Neural cell (in vitro differentiated cells): ENCODE data around the gene TMEM117. TPM values are rescaled to one million over a fixed set of nuclear protein-coding genes. Genes with fewer than 3 reads are reported as not detected.

ENCODE experiments used
- H2AFZ ChIP-seq: fragments of 200-600, 300-800 bp; sonication (generic), shearing (Covaris generic); 2 replicates; pipeline ENCODE4 v1.6.0; 2014; ENCODE audit warnings: low read depth, mild to moderate bottlenecking, antibody characterized with exemption, low read length, moderate library complexity
- H3F3A ChIP-seq: fragments of 200-600 bp; shearing (Covaris generic); 2 replicates; pipeline ENCODE4 v1.6.1; 2016; ENCODE audit warnings: mild to moderate bottlenecking, moderate library complexity, mixed read lengths, antibody characterized with exemption, low read length; ENCODE audit not compliant: insufficient read depth, poor library complexity, severe bottlenecking
- H3K27ac ChIP-seq: fragments of 200-600, 300-800 bp; sonication (generic), shearing (Covaris generic); 2 replicates; pipeline ENCODE4 v1.5.1; 2014; ENCODE audit warnings: mild to moderate bottlenecking, low read length, moderate library complexity
- H3K27me3 ChIP-seq: fragments of 300-800, 200-600 bp; sonication (generic), shearing (Covaris generic); 2 replicates; pipeline ENCODE4 v1.6.0; 2014; ENCODE audit warnings: mild to moderate bottlenecking, low read depth, low read length, moderate library complexity; ENCODE audit not compliant: insufficient read depth
- H3K36me3 ChIP-seq: fragments of 300-800, 200-600 bp; sonication (generic), shearing (Covaris generic); 2 replicates; pipeline ENCODE4 v1.5.1; 2014; ENCODE audit warnings: mild to moderate bottlenecking, antibody characterized with exemption, low read length, moderate library complexity; ENCODE audit not compliant: insufficient read depth
- H3K4me2 ChIP-seq: fragments of 300-800, 200-600 bp; sonication (generic), shearing (Covaris generic); 2 replicates; pipeline ENCODE4 v1.6.0; 2014; ENCODE audit warnings: mild to moderate bottlenecking, low read length
- H3K4me3 ChIP-seq: fragments of 300-800, 200-600 bp; sonication (generic), shearing (Covaris generic); 2 replicates; pipeline ENCODE4 v1.5.1; 2014; ENCODE audit warnings: mild to moderate bottlenecking, low read length, moderate library complexity
- H3K79me2 ChIP-seq: fragments of 200-600 bp; shearing (Covaris generic); replicated peaks from 2 replicates; pipeline ENCODE4 v1.6.0; 2014; ENCODE audit warnings: mild to moderate bottlenecking, low read length, moderate library complexity; ENCODE audit not compliant: insufficient read depth
- H3K9ac ChIP-seq: fragments of 300-800, 200-600 bp; sonication (generic), shearing (Covaris generic); 2 replicates; pipeline ENCODE4 v1.6.1; 2016; ENCODE audit warnings: mild to moderate bottlenecking, low read length, mixed read lengths
- H3K9me2 ChIP-seq: fragments of 200-600 bp; shearing (Covaris generic); 2 replicates; pipeline ENCODE4 v1.6.1; 2016; ENCODE audit warnings: mild to moderate bottlenecking, low read length, mixed read lengths; ENCODE audit not compliant: insufficient read depth
- H3K9me3 ChIP-seq: fragments of 200-600, 300-800 bp; sonication (generic), shearing (Covaris generic); 2 replicates; pipeline ENCODE4 v1.6.1; 2016; ENCODE audit warnings: mild to moderate bottlenecking, mixed run types, low read length, moderate library complexity, mixed read lengths
- H4K20me1 ChIP-seq: fragments of 200-600 bp; shearing (Covaris generic); 2 replicates; pipeline ENCODE4 v1.6.1; 2016; ENCODE audit warnings: mild to moderate bottlenecking, mixed run types; ENCODE audit not compliant: insufficient read depth
- EP300 ChIP-seq: fragments of 450-650 bp; conservative IDR thresholded peaks from 2 replicates; pipeline ENCODE4 v1.6.1; 2014; ENCODE audit warnings: antibody characterized with exemption, mild to moderate bottlenecking, moderate library complexity; ENCODE audit not compliant: poor library complexity, severe bottlenecking
- EZH2 ChIP-seq: fragments of 200-600, 300-800 bp; shearing (Covaris generic), sonication (generic); IDR thresholded peaks from 2 replicates; pipeline ENCODE4 v1.6.1; 2014; ENCODE audit warnings: antibody characterized with exemption, low read length, borderline replicate concordance, mild to moderate bottlenecking; ENCODE audit not compliant: insufficient read depth, poor library complexity, severe bottlenecking
- MXI1 ChIP-seq: fragments of 450-650 bp; conservative IDR thresholded peaks from 2 replicates; pipeline ENCODE4 v1.6.1; 2014; ENCODE audit warnings: antibody characterized with exemption, mild to moderate bottlenecking; ENCODE audit not compliant: poor library complexity, severe bottlenecking
- POLR2AphosphoS5 ChIP-seq: IDR thresholded peaks from 2 replicates; pipeline ENCODE4 v1.6.1; 2012
- RAD21 ChIP-seq: fragments of 450-650 bp; conservative IDR thresholded peaks from 2 replicates; pipeline ENCODE4 v1.6.1; 2014; ENCODE audit warnings: antibody characterized with exemption, mild to moderate bottlenecking, moderate library complexity
- SMC3 ChIP-seq: fragments of 450-650 bp; conservative IDR thresholded peaks from 2 replicates; pipeline ENCODE4 v1.6.1; 2014; ENCODE audit warnings: antibody characterized with exemption, mild to moderate bottlenecking, moderate library complexity; ENCODE audit not compliant: poor library complexity
- TAF1 ChIP-seq: IDR thresholded peaks from 2 replicates; pipeline ENCODE4 v1.6.1; 2012; ENCODE audit warnings: low read depth
- polyA plus RNA-seq: library from polyadenylated mRNA; depleted of rRNA; stranded (reverse); fragments of >200 nt; gene quantifications from 2 replicates; pipeline ENCODE4 v1.2.3, GENCODE V29; 2014
- TF ChIP-seq, protein P1 (sequence below): IDR thresholded peaks from 2 replicates; pipeline ENCODE4 v1.6.1; 2012; ENCODE audit warnings: borderline replicate concordance
- TF ChIP-seq, protein P2 (sequence below): fragments of 450-650 bp; IDR thresholded peaks from 2 replicates; pipeline ENCODE4 v1.5.1; 2014; ENCODE audit warnings: antibody characterized with exemption, mild to moderate bottlenecking, moderate library complexity; ENCODE audit not compliant: poor library complexity, severe bottlenecking

The TMEM117 gene
- polyA plus RNA-seq, 1 donor from 2014 or later, result 5.3 TPM

DNA sequence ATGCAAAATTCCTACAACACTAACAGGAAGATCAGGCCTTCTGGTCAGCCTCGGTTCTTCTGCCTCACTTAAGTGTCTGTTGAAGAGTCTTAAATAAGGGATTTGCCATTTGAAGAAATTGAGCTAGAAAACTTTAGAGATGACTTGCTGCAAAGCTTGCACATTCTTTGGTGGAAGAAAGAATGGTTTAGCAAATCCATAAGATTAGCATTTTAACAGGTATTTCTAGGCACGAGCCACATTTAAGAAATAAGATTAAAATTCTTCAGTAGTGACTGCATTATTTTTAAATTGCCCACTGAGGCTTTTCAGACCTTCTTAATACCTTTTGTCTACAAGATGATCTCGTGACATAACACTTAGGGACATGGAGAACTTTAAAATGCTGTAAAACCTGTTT lies 327.1 kb downstream of the TMEM117 start:
- no peak overlapping the region for H2AFZ ChIP-seq
- H3K36me3 ChIP-seq, result no peaks in the 10 kb centered on the region
- H3K9me3 ChIP-seq, result no peaks in the 10 kb centered on the region
- no peak overlapping the region for H3K4me3 ChIP-seq
- H4K20me1 ChIP-seq, result no peaks in the 10 kb centered on the region
- H3K79me2 ChIP-seq, result no peaks in the 10 kb centered on the region
- no peak overlapping the region for H3K27ac ChIP-seq
- H3K9me2 ChIP-seq, result no peaks in the 10 kb centered on the region
- no peaks in the 10 kb centered on the region for H3F3A ChIP-seq
- no peak overlapping the region for H3K9ac ChIP-seq
- H3K27me3 ChIP-seq, result no peaks in the 10 kb centered on the region
- H3K4me2 ChIP-seq, result no peak overlapping the region
- TF ChIP-seq, protein P1, sequence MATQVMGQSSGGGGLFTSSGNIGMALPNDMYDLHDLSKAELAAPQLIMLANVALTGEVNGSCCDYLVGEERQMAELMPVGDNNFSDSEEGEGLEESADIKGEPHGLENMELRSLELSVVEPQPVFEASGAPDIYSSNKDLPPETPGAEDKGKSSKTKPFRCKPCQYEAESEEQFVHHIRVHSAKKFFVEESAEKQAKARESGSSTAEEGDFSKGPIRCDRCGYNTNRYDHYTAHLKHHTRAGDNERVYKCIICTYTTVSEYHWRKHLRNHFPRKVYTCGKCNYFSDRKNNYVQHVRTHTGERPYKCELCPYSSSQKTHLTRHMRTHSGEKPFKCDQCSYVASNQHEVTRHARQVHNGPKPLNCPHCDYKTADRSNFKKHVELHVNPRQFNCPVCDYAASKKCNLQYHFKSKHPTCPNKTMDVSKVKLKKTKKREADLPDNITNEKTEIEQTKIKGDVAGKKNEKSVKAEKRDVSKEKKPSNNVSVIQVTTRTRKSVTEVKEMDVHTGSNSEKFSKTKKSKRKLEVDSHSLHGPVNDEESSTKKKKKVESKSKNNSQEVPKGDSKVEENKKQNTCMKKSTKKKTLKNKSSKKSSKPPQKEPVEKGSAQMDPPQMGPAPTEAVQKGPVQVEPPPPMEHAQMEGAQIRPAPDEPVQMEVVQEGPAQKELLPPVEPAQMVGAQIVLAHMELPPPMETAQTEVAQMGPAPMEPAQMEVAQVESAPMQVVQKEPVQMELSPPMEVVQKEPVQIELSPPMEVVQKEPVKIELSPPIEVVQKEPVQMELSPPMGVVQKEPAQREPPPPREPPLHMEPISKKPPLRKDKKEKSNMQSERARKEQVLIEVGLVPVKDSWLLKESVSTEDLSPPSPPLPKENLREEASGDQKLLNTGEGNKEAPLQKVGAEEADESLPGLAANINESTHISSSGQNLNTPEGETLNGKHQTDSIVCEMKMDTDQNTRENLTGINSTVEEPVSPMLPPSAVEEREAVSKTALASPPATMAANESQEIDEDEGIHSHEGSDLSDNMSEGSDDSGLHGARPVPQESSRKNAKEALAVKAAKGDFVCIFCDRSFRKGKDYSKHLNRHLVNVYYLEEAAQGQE, result no peak
- TF ChIP-seq EZH2, result no peak
- TF ChIP-seq SMC3, result no peak
- TF ChIP-seq, protein P2, sequence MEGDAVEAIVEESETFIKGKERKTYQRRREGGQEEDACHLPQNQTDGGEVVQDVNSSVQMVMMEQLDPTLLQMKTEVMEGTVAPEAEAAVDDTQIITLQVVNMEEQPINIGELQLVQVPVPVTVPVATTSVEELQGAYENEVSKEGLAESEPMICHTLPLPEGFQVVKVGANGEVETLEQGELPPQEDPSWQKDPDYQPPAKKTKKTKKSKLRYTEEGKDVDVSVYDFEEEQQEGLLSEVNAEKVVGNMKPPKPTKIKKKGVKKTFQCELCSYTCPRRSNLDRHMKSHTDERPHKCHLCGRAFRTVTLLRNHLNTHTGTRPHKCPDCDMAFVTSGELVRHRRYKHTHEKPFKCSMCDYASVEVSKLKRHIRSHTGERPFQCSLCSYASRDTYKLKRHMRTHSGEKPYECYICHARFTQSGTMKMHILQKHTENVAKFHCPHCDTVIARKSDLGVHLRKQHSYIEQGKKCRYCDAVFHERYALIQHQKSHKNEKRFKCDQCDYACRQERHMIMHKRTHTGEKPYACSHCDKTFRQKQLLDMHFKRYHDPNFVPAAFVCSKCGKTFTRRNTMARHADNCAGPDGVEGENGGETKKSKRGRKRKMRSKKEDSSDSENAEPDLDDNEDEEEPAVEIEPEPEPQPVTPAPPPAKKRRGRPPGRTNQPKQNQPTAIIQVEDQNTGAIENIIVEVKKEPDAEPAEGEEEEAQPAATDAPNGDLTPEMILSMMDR, result no peak
- no peak for TF ChIP-seq RAD21
- no peak for TF ChIP-seq EP300
- TF ChIP-seq MXI1, result no peak
- TF ChIP-seq TAF1, result no peak
- no peak for TF ChIP-seq POLR2AphosphoS5

DNA sequence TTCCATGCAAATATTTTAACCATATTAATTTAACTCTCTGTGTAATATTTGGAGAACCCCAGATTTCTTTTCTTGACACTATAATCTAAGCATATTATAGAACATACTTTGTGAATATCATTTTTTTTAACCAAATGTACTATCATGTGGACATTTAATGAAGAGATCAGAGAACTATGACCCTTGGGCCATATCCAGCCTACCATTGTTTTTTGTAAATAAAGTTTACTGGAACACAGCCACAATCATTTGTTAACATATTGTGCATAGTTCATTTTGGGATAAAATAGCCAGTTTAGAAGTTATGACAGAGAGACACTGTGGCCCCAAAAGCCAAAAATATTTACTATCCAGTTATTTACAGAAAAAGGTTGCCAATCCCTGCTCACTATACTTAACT lies 338.2 kb downstream of the TMEM117 start:
- Histone ChIP-seq H3K79me2 (no peaks in the 10 kb centered on the region), H2AFZ (no peak overlapping the region), H3K4me3 (no peak overlapping the region), H3K9ac (no peak overlapping the region), H3K9me3 (no peaks in the 10 kb centered on the region), H3K27ac (no peak overlapping the region), H3K36me3 (no peaks in the 10 kb centered on the region), H4K20me1 (no peaks in the 10 kb centered on the region), H3F3A (no peaks in the 10 kb centered on the region), H3K27me3 (no peaks in the 10 kb centered on the region), H3K4me2 (no peak overlapping the region), H3K9me2 (no peaks in the 10 kb centered on the region)
- TF ChIP-seq MXI1, result no peak
- no peak for TF ChIP-seq RAD21
- TF ChIP-seq POLR2AphosphoS5, result no peak
- TF ChIP-seq TAF1, result no peak
- TF ChIP-seq, protein P1, result no peak
- no peak for TF ChIP-seq EP300
